Renal cortical epithelial cell (primary cell): ENCODE results near the gene UBR3. TPM values are rescaled to one million over a fixed set of nuclear protein-coding genes. Genes with fewer than 3 reads are reported as not detected.
"Not testable (repeated sequence)": the region's sequence is repeated elsewhere in the genome, so short reads cannot be mapped to it uniquely, and the experiment has no call there.

Experiments
- DNase-seq: peaks from one replicate; pipeline ENCODE4 v3.0.0-alpha.2; 2011; ENCODE audit warnings: low read depth
- total RNA-seq: library from RNA; depleted of rRNA; stranded (reverse); fragments of >200 nt; gene quantifications from 2 replicates; pipeline ENCODE4 v1.2.3, GENCODE V29; 2014

UBR3 gene
- total RNA-seq, 1 donor from 2014 or later: 47.9 TPM

DNA sequence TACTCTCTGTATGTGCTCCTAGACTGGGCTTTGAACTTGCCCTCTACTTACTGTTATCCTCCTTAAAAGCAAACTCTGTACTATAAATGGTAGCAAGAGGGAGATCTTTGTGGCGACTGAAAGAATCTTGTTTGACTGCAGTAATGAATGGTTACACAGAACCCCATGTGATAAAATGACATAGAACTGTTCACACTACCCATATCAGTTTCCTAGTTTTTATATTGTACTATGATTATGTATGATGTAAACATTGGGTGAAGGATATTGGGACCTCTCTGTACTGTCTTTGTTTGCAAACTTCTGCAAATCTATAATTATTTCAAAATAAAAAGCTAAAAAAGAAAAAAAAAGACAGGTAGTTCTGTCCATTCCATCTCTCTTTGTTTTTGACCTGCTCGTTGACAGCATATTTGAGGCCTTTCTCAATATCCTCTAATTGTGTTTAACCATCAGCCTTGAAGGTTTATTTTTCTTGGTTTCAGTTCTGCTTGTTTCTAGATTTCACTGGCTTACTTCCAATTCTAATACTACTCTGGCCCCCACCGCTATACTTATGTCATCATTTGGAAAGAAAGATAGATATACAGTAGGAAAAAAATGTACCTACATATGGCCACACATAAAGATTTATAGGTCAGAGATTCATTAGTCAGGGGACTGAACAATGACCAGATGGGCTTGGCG, 271.5 kb downstream of the UBR3 start:
- peak; percentile 30 for DNase-seq

DNA sequence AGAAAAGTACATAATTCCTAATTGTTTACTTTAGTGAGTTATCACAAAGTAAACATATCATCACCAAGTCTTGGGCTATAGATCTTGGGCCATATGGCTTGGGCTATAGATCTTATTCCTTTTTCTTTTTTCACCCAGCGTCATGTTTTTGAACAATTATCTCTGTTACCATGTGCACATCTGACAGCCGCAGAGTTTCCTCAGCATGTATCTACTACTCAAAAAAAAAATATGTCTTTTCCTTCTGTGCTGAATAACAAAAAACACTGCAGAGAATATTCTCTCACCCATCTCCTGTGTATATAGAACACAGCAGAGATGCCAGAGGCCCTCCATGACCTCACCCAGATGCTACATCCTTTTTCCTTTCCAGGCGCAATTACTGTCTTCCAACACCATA, 274.5 kb downstream of the UBR3 start:
- DNase-seq: no peak

DNA sequence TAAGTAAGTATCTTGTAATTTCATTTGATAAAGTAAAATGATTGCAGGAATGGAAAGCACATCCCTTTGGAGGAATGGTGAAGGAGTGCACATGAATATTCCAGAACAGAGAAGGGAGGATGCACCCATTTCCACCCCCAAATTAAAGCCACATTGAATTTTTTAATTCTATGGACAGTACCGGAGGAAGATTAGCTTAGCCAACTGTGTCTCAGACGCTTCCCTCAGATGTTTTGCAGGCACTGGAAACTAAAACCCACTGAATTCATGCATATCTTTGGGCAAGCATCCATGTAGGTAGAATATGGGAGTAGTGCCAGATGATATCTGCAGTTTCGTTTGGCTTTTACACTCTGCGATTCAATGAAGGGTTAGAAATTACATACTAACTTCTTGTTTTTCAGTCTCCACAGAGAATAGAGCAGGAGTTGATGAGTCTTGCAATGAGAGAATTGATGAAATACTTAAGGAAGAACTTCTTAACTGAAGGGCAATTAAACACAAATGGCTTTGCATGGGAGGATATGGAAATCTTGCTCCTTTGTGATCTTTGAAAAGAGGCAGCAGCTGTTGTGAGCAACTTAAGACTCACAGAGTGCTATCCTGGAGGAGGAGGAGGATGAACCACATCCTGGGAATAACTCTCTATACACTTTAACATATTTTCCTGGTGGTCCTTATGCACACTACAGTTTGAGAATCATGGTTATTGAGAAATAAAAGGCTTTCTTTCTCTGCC, 279.0 kb downstream of the UBR3 start:
- DNase-seq: no peak

- peak; percentile 62 for DNase-seq
These were observed 286.1 kb downstream of the UBR3 start for GRCh38 chr2:170113168-170113894.

- DNase-seq: no peak
These were observed 288.4 kb downstream of the UBR3 start for GRCh38 chr2:170115501-170116229.

GRCh38 chr2:170118641-170119040, 291.4 kb downstream of the UBR3 start:
- DNase-seq: no peak

DNA sequence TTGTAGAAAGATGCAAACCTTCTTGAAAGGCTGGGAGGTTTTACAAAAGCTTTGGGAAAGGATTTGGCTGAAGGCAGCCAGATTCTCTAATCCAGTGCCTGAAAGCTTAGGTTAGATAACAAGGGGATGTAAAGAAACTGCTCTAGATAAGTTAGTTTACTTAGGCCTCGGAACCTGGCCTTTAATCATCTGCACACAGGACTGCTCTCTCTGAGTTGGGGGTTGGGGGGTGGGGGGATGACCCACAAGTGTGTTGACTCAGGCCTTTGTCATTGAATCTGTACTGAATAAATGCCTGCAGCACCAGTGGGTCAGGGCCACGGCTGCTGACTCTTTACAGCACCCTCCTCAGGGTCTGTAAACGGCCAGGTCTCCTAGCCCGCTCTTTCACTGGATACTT, 292.1 kb downstream of the UBR3 start:
- DNase-seq: not testable (repeated sequence)

GRCh38 chr2:170121689-170122088, 294.4 kb downstream of the UBR3 start:
- peak; percentile 75 for DNase-seq

DNA sequence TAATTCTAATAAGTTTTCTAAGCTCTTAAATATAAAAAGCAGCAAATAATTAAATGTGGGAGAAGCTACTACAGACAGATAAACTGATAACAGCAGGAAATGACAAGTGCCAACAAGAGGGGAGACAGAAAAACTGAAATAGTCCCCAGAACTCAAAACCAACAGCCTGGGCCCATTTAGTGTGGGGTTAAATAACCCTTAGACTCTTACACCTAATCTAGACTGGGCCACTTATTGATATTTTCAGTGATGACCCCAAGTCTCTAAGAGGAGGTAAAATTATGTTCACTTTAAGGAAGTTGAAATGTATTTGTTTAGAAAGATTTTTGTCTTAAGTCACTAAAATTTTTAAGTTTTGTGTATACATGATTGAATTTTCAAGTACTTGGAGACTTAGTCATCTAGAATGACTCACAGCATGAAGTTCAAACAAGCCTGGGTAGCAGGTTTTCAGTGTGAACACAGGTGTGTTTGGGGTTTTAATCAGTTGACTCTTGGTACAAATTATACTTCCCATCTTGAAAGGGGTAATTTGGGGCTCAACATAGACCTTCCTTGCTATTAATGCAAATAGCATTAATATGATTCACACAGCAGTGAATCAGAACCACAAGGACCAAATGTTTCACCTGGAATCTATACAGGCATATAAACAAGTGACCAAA, 295.8 kb downstream of the UBR3 start:
- DNase-seq: peak; percentile 94

DNA sequence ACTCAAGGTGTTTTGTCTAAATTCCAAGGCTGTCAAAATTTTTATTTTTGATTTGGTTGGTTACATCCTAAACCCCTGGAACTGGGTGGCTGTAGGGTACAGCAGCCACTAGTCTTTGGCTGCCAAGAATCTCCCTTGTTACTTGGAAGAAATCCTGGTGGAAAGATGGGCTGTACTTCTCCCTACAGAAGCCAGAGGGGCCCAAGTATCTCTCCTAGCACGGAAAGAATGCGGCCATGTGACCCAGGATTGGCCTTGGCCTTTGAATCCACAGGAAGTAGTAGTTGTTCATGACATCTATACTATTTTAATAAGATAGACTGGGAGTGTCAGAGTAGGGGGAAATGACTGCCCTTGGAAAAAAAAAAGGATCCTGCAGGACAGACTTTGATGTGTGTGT, 296.3 kb downstream of the UBR3 start:
- no peak for DNase-seq

- DNase-seq: not testable (repeated sequence)
These were observed 299.0 kb downstream of the UBR3 start for GRCh38 chr2:170126138-170126728.

Other genes starting within 250 kb of the UBR3 start
- 30.6 and 50.4 TPM in 2 replicates for gene PPIG, start 243.1 kb upstream of the UBR3 start, total RNA-seq
- 0.25 TPM in 1 of 2 replicates, not detected in the other for gene CFAP210, start 133.0 kb upstream of the UBR3 start, total RNA-seq
- gene PHOSPHO2, start 133.0 kb upstream of the UBR3 start, total RNA-seq: 4.2 and 7.7 TPM in 2 replicates
- gene KLHL23, start 93.6 kb upstream of the UBR3 start, total RNA-seq: 8.4 and 18.4 TPM in 2 replicates
- gene SSB, start 28.6 kb upstream of the UBR3 start, total RNA-seq: 87.2 and 139 TPM in 2 replicates
- gene METTL5, start 2.5 kb upstream of the UBR3 start, total RNA-seq: 55.3 and 72.2 TPM in 2 replicates